Sigmoid colon (tissue), 4 donors: ENCODE data around the gene NTN3.

Experiments used
- POLR2A ChIP-seq, 2 donors: fragments of 450-650 bp; IDR thresholded peaks; one replicate each; pipeline ENCODE4 v1.6.1; 2016; ENCODE audit warnings: antibody characterized with exemption in 2 of 2, mild to moderate bottlenecking in 2 of 2, moderate library complexity in 2 of 2
- POLR2AphosphoS5 ChIP-seq, 4 donors: sonication (generic); formaldehyde crosslinking; IDR thresholded peaks; one replicate each; pipeline ENCODE4 v1.6.1; 2017; ENCODE audit warnings: antibody characterized with exemption in 4 of 4
- TF ChIP-seq, protein P1 (sequence below), 4 experiments: fragments of 450-650 bp in 3 of 4; fragments of 200-600 bp in 1 of 4; IDR thresholded peaks; one replicate each; pipeline ENCODE4 v1.5.1; 2016 to 2019; ENCODE audit warnings: antibody characterized with exemption in 4 of 4, mild to moderate bottlenecking in 3 of 4, moderate library complexity in 2 of 4

DNA sequence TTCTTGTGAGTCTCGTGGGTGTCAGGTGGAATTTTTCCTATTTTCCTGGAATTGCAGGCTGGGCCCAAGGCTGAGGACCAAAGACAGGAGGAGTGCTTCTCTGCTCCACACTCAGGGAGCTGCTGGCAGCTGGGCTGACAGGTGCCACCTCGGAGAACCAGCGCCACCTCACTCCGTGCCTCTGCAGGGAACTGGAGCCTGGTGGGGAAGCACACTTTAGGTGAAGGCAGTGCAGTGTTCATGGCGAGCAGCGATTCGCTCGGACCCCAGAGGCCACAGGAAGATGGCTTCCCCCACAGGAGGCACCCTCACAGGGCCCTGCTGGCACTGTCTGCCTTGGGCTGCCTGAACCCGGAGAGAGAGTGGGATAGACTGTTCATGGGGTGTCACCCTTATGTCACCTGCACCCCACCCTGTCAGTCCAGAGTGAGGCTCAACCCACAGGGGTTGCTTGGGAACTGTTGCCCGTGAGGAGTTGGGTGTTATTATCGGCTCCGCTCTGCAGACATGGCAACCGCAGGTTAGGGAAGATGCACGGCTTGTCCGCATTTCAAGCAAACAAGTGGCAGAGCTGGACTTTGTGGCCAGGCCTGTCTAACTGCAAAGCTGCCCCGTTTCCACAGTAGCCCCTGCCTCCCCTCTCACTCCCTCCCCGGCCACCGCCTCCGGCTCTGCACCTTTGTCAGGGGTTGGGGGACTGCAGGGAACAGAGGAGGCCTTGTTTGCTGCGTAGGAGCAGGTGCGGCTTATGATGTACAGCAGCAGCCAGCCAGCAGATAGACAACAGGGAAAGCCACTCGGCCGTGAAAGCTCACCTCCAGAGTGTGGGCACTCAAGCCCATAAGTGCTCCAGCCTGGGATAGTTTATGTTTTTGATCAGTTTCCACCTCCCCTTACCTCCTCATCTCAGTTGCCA lies 19.4 kb downstream of the NTN3 start:
- TF ChIP-seq, protein P1, sequence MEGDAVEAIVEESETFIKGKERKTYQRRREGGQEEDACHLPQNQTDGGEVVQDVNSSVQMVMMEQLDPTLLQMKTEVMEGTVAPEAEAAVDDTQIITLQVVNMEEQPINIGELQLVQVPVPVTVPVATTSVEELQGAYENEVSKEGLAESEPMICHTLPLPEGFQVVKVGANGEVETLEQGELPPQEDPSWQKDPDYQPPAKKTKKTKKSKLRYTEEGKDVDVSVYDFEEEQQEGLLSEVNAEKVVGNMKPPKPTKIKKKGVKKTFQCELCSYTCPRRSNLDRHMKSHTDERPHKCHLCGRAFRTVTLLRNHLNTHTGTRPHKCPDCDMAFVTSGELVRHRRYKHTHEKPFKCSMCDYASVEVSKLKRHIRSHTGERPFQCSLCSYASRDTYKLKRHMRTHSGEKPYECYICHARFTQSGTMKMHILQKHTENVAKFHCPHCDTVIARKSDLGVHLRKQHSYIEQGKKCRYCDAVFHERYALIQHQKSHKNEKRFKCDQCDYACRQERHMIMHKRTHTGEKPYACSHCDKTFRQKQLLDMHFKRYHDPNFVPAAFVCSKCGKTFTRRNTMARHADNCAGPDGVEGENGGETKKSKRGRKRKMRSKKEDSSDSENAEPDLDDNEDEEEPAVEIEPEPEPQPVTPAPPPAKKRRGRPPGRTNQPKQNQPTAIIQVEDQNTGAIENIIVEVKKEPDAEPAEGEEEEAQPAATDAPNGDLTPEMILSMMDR (IDR thresholded peaks at IDR 0.05) = no peak
- TF ChIP-seq POLR2AphosphoS5 (IDR thresholded peaks at IDR 0.05) (no peak), POLR2A (IDR thresholded peaks at IDR 0.05) (no peak)
